Measurements from ENCODE around the gene NPL.

DNA sequence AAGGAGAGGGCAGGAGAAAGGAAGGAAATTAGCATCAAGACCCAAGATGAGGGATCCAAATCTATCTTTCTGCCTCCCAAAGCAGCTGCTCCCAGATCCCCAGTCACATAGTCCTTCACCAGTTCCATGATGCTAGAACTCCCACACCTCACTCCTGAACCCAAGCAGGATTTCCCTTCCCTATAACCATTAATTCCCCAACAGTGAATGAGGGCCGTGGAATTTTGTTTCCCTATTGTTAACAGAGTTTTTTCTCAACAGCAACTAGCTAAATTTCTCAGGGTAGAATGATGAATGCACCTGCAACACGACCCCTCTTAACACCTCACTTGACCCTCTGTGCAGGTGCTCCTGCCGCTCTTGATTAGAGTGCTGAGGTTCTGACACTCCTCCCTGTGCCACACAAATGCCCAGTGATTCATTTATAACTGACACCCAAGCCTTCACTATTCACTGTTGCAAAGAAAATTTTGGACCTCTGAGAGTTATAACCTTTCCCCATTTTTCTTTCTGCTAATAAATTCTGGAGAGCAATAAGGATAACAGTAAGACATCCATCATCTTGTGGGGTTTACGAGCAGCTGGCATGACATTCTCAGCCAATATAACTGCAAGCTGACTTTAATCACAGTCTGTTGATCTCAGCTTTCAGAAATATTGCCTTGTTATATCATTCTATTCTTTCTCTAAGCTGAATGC lies 25.4 kb upstream of the NPL start:
- TF ChIP-seq CTCF (IDR thresholded peaks at IDR 0.05) (no peak), POLR2A (IDR thresholded peaks at IDR 0.05) (no peak)
